Omental fat pad (tissue), 4 donors: ENCODE measurements around the gene CEBPZ. TPM values are rescaled to one million over a fixed set of nuclear protein-coding genes. Genes with fewer than 3 reads are reported as not detected.

Experiments
- ATAC-seq: fragments of 150-250 bp; one replicate; pipeline ENCODE4 v1.9.1; 2016; ENCODE audit warnings: mild to moderate bottlenecking, moderate library complexity; ENCODE audit not compliant: low FRiP score
- DNase-seq: peaks from one replicate; pipeline ENCODE4 v3.0.0-alpha.2; 2019; ENCODE audit warnings: low spot score
- total RNA-seq, 4 donors: library from RNA; depleted of rRNA; stranded (reverse); fragments of >200 nt; gene quantifications; one replicate each; pipeline ENCODE4 v1.1.0, GENCODE V29; 2016
- TF ChIP-seq, protein P1 (sequence below), 3 donors: fragments of 450-650 bp; IDR thresholded peaks; one replicate each; pipeline ENCODE4 v1.5.1; 2016 to 2017; ENCODE audit warnings: antibody characterized with exemption in 3 of 3, mild to moderate bottlenecking in 3 of 3, moderate library complexity in 2 of 3

Gene CEBPZ
- total RNA-seq, 4 donors from 2014 or later: 30.6 to 67.3 (median 40.9) TPM

DNA sequence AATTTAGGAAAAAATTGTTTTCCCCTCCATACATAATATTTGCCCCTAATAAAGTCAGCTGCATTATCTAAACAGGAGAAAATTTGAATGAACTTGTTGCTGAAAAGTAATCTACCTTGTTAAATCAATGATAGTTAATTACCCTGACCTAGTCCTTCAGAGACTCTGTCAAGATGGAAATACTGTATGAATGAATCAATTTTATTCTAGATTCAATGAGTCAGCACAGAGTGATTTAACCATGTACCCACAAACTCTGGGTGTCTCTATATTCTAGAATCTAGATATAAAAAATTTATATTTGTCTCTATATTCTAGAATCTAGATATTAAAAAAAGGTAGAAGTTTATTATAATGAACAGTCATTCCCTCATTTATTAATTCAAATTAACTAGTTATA is 36.3 kb upstream of the CEBPZ start:
- DNase-seq (no peak), ATAC-seq (no peak)
- TF ChIP-seq, protein P1, sequence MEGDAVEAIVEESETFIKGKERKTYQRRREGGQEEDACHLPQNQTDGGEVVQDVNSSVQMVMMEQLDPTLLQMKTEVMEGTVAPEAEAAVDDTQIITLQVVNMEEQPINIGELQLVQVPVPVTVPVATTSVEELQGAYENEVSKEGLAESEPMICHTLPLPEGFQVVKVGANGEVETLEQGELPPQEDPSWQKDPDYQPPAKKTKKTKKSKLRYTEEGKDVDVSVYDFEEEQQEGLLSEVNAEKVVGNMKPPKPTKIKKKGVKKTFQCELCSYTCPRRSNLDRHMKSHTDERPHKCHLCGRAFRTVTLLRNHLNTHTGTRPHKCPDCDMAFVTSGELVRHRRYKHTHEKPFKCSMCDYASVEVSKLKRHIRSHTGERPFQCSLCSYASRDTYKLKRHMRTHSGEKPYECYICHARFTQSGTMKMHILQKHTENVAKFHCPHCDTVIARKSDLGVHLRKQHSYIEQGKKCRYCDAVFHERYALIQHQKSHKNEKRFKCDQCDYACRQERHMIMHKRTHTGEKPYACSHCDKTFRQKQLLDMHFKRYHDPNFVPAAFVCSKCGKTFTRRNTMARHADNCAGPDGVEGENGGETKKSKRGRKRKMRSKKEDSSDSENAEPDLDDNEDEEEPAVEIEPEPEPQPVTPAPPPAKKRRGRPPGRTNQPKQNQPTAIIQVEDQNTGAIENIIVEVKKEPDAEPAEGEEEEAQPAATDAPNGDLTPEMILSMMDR (IDR thresholded peaks at IDR 0.05): no peak

DNA sequence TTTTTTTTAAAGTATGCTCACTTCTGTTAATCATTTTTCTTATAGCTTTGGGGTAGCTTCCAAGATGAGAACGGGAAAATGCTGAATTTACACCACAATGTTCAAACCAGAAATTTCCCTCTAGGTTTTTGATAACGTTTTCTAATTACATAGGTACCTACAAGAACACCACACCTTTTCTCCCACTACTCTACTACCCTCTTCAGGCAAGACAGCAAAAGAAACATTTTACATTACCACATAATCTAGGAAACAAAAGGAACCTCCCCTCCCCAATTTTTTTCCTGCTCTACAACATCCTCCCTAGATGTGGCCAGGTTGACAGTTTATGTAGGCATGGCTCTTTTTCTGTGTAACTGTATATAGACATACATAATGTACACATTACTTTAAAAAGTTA is 32.4 kb upstream of the CEBPZ start:
- DNase-seq (no peak), ATAC-seq (no peak)
- TF ChIP-seq, protein P1 (IDR thresholded peaks at IDR 0.05): no peak

DNA sequence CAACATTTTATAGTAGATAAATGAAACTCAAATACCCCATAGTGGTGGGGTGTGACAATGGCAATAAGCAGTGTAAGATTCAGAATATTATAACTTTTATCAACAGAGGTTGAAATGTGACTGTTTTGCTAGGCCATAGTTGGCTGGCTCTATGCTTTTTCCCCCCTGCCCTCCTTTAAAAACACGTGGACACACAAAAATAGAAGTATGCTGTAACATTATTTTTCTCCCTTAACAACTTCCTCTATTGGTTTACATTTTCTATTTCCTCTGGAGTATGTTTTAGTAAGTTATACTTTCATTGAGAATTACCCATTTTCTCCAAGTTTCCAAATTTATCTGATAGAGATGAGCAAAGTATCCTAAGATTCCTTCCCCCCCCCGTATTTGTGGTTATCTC is 31.1 kb upstream of the CEBPZ start:
- no peak for ATAC-seq
- TF ChIP-seq, protein P1 (IDR thresholded peaks at IDR 0.05): no peak
- DNase-seq: no peak

DNA sequence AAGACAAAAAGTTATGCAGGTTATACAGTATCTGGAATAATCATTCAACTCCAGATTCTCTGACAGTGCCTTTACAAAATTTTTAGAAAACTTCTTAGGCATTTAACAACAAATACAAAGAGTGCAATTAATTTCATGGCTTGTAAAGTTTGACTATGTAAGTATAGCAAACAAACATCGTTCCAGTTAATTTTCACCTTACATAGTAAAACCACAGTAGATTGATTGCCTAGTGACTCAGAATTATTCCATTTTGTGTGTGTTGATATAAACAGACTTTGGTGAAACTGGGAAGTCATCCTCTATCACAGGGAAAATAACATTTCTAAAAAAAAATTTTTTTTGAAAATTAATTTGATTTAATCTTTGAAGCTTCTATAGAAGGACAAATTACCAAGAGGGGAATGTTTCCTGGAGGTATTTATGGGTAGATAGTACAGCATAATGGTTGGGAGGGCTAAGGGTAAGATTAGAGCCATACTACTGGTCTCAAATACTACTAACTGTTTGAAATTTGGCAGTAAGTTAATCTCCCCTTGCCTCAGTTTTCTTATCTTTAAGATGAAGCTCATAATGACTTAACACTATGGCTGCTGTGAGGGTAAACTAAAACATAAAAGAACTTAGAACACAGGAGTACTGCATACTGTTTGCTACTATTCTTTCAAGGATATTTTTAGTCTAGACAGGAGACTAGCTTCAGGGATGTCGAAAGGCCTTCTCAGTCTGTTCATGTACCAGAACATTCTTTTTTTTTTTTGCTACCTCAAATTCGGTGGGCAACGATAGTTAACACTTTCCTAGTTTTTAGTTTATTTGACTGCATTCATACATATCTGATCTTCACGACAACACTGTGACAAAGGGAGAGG is 19.7 kb upstream of the CEBPZ start:
- ATAC-seq (no peak), DNase-seq (no peak)
- TF ChIP-seq, protein P1 (IDR thresholded peaks at IDR 0.05): no peak

DNA sequence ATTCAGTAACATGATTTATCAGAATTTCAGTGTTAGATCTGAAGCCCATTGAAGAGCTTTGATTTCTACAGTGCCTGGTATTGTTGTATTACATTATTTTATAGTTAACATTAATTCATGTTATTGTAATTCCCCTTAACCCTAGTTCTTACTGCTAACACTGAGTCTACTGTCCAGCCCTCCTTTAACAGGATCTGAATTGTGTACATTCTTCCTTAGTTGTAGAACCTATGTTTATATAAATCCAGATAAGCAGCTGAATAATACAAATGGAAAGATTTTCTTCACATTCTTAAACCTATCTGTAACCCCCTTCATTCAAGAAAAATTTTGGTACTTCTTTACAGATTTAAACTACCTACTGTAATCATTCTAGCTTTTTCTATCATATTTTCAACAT is 14.8 kb upstream of the CEBPZ start:
- no peak for ATAC-seq
- TF ChIP-seq, protein P1 (IDR thresholded peaks at IDR 0.05): no peak
- no peak for DNase-seq

DNA sequence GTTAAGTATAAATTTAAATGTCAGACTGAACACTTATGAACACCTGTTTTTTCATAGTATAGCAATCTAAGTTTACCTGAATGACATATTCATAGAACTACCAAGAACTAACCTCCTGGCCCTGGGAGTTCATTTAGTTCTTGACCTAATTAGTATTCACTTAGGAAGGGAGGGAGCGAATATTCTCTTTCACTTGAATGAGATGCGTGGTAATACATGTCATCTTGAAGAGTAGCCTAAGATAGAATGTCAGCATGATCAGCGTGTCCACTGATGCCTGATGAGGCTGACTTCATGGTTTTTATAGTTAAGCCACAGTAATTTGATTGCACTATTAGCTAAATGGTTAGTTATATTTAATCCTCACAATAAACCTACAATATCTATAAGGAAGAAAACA is 13.4 kb upstream of the CEBPZ start:
- TF ChIP-seq, protein P1 (IDR thresholded peaks at IDR 0.05): no peak
- no peak for DNase-seq
- no peak for ATAC-seq

DNA sequence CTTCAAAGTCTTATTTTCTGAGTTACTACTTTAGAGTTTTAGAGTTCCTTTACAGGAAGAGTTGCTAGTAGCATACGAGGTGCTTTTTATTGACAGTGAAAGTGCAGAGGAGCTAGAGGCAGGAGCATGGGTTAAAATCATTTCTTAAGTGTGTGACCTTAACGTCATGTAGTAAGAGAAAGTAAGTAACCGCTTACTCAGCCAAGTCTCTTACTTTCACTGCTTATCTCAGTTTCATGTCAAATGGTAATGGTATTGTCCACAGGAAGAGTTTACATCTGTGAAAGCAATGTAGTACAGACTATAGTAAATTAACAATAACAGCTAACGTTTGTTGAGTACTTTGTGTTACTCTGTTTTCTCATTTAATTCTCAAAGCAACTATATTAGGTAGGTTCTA is 12.6 kb upstream of the CEBPZ start:
- DNase-seq (no peak), ATAC-seq (no peak)
- TF ChIP-seq, protein P1 (IDR thresholded peaks at IDR 0.05): no peak
